ENCODE results near the gene CALCR.

DNA sequence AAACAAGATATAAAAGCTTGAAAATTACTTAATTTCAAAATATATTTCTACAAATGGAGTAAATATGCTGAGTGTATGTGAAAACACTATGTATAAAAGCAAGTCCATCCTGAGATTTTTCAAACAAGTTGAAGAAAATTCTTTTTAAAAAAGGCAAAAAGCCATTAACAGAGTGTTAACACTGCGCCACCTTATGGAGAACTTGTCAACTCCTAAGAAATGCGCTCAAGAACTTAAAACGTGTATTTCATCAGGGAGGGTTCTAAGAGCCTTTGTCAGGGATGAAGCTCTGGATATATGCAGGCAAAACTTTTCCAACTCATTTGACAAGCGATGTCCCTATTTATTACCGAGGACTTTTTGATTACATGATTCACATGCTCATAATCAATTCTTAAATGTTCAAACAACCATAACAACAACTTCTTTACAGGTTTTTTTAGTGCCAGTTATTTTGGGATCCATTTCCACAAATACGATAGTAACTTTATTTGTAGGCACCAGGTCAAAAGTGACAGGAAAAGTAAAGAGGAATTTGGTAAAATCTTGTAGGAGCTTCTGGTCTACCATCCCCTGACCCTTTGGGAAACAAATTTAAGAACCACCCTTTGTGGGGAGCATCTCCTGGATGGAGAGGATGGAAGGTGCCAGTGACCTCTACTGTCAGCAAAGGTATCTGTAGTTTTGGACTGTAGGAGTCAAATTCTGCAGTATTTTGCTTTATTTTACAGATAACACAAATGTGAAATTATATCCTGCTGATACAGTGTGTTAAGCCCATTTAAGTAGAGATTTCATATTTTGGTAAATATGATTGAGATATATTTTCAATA, 23.2 kb downstream of the CALCR start:
- TF ChIP-seq ESRRG (CRISPR knock-in tag; IDR thresholded peaks at IDR 0.05): no peak
- TF ChIP-seq, protein P1, sequence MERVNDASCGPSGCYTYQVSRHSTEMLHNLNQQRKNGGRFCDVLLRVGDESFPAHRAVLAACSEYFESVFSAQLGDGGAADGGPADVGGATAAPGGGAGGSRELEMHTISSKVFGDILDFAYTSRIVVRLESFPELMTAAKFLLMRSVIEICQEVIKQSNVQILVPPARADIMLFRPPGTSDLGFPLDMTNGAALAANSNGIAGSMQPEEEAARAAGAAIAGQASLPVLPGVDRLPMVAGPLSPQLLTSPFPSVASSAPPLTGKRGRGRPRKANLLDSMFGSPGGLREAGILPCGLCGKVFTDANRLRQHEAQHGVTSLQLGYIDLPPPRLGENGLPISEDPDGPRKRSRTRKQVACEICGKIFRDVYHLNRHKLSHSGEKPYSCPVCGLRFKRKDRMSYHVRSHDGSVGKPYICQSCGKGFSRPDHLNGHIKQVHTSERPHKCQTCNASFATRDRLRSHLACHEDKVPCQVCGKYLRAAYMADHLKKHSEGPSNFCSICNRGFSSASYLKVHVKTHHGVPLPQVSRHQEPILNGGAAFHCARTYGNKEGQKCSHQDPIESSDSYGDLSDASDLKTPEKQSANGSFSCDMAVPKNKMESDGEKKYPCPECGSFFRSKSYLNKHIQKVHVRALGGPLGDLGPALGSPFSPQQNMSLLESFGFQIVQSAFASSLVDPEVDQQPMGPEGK (CRISPR knock-in tag; IDR thresholded peaks at IDR 0.05; ENCODE audit: borderline replicate concordance): no peak
- TF ChIP-seq, protein P2, sequence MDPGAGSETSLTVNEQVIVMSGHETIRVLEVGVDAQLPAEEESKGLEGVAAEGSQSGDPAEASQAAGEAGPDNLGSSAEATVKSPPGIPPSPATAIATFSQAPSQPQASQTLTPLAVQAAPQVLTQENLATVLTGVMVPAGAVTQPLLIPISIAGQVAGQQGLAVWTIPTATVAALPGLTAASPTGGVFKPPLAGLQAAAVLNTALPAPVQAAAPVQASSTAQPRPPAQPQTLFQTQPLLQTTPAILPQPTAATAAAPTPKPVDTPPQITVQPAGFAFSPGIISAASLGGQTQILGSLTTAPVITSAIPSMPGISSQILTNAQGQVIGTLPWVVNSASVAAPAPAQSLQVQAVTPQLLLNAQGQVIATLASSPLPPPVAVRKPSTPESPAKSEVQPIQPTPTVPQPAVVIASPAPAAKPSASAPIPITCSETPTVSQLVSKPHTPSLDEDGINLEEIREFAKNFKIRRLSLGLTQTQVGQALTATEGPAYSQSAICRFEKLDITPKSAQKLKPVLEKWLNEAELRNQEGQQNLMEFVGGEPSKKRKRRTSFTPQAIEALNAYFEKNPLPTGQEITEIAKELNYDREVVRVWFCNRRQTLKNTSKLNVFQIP (CRISPR knock-in tag; IDR thresholded peaks at IDR 0.05; ENCODE audit: borderline replicate concordance, low read depth): no peak
